Measurements from ENCODE around the gene ARL1.
"Not testable (repeated sequence)": the region's sequence is repeated elsewhere in the genome, so short reads cannot be mapped to it uniquely, and the experiment has no call there.

The ARL1 gene

DNA sequence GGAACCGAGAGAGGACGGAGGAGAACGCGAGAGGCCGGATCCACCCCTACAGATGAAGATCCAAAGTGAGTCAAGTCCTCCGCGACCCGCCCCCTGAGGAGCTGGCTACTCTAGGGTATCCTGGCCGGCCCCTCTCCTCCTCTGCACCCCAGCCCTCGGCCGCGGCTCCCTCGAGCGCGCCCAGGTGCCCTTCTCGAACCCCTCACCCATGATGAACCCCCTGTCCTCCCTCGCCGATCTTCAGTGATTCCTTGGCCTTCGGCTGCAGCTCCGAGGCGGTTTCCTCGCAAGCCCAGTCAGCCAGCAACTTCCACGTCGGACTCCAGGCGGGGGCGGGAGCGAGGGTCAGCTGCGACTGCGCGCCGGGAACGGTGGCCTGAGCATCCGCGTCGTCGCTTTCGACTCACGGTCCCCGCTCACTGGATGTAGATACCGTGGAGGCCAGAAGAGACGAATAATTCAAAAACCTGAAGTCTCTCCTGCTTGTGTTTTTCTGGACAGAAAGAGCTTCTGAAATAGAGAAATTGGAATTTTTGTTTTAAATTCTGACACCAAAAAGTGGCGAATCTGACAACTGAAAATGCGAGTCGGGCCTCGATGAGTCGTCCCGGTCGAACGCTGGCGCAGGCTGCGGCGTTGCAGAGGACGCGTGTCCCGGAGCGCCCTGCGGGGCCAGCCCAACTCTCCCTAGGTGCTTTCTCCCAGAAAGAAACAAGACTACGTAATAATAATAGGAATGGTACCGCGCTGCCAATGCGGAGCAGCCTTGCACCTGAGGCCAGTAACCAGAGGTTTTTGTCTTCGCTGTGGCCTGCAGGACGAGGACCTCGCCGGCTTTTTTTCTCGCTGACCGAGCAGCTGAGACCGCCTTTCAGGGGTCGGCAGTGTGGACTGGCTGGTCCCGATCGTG is at the start of gene ARL1:
TSS of gene ARL1 (minus strand) at position 337 of the 910 bp plus-strand sequence. CDS start at position 210, 127 bp downstream.
- Mint-ChIP-seq H3K9me3 (no peaks in the 10 kb centered on the region), H3K4me3 (peak within 1 kb of the TSS; percentile 98), H3K27ac (peak within 1 kb of the TSS; percentile 93), H3K36me3 (ENCODE audit: low read depth) (peaks cover 1% of the 10 kb centered on the region), H3K27me3 (ENCODE audit: low read depth) (peaks cover 13% of the 10 kb centered on the region), H3K4me1 (ENCODE audit: low read depth) (peaks cover 17% of the 10 kb centered on the region)

DNA sequence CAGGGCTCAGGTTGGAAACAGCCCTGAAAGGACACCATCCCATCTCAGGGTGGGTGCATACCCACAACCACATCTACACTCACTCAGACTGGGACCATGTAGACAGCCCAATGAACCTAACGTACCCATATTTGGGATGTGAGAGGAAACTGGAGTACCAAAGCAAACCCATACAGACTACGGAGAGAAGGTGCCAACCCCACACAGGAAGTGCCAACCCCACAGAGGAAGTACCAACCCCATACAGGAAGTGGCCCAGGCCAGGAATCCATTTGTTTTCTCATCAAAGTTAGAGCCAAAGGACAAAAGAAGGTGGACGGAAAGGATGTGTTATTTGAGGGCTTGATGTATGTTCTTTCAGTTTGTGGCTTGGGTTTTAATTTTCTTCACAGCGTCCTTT is 48.1 kb upstream of the ARL1 start:
- Mint-ChIP-seq H3K36me3 (ENCODE audit: low read depth) (no peaks in the 10 kb centered on the region), H3K9me3 (peaks cover 6% of the 10 kb centered on the region), H3K27ac (no peak overlapping the region), H3K4me1 (ENCODE audit: low read depth) (peaks cover 8% of the 10 kb centered on the region), H3K4me3 (no peak overlapping the region), H3K27me3 (ENCODE audit: low read depth) (no peaks in the 10 kb centered on the region)

DNA sequence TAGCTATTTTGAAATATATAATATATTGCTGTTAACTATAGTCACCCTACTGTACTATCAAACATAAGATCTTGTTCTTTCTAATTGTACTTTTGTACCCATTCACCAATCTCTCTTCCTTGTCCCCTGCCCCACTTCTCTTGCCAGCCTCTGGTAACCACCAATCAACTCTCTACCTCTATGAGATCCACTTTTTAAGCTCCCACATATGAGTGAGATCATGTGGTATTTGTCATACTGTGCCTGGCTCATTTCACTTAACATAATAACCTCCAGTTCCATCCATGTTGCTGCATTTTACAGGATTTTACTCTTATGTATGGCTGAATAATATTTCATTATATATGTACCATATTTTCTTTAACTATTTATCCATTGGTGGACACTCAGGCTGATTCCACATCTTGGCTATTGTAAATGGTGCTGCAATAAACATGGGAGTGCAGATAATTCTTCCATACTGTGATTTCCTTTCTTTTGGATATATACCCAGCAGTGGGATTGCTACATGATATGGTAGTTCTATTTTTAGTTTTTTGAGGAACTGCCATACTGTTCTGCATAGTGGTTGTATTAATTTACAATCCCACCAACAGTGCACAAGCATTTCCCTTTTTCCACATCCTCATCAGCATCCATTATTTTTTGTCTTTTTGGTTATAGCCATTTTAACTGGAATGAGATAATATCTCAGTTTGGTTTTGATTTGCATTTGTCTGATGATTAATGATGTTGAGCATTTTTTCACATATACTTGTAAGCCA is 34.1 kb upstream of the ARL1 start:
- Mint-ChIP-seq H3K36me3 (ENCODE audit: low read depth) (no peaks in the 10 kb centered on the region), H3K27me3 (ENCODE audit: low read depth) (peaks cover 3% of the 10 kb centered on the region), H3K9me3 (no peaks in the 10 kb centered on the region), H3K4me3 (no peak overlapping the region), H3K27ac (no peak overlapping the region), H3K4me1 (ENCODE audit: low read depth) (no peaks in the 10 kb centered on the region)

DNA sequence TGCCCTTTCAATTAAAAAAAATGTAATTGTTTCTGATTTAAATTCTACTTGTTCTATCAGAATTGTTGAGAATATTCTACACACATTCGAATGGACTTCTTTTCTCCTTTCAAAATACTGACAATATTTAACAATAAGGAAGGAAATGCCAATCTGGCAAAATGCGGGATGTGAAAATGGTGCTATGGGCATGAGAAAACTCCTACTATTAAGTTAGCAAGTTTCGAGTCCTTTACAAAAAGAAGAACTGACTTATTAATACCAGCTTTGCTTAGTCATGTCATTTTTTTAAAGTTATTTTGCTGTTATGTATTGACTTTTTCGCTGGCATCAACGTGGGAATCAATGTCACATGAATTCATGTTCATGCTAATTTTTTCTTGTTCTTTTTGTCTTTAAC is 31.7 kb upstream of the ARL1 start:
- Mint-ChIP-seq H3K27ac (no peak overlapping the region), H3K36me3 (ENCODE audit: low read depth) (no peaks in the 10 kb centered on the region), H3K9me3 (no peaks in the 10 kb centered on the region), H3K27me3 (ENCODE audit: low read depth) (peaks cover 3% of the 10 kb centered on the region), H3K4me1 (ENCODE audit: low read depth) (no peaks in the 10 kb centered on the region), H3K4me3 (no peak overlapping the region)

GRCh38 chr12:101436136-101436535 is 28.6 kb upstream of the ARL1 start:
- Mint-ChIP-seq H3K36me3 (ENCODE audit: low read depth) (no peaks in the 10 kb centered on the region), H3K4me1 (ENCODE audit: low read depth) (no peaks in the 10 kb centered on the region), H3K9me3 (no peaks in the 10 kb centered on the region), H3K27me3 (ENCODE audit: low read depth) (peaks cover 3% of the 10 kb centered on the region), H3K4me3 (no peak overlapping the region), H3K27ac (no peak overlapping the region)

- no peaks in the 10 kb centered on the region for H3K36me3 Mint-ChIP-seq (ENCODE audit: low read depth)
- H3K27ac Mint-ChIP-seq = no peak overlapping the region
- H3K4me3 Mint-ChIP-seq = no peak overlapping the region
- H3K27me3 Mint-ChIP-seq (ENCODE audit: low read depth) = peaks cover 4% of the 10 kb centered on the region
- no peaks in the 10 kb centered on the region for H3K9me3 Mint-ChIP-seq
- no peaks in the 10 kb centered on the region for H3K4me1 Mint-ChIP-seq (ENCODE audit: low read depth)
Measured at GRCh38 chr12:101430456-101430855, 22.9 kb upstream of the ARL1 start.

DNA sequence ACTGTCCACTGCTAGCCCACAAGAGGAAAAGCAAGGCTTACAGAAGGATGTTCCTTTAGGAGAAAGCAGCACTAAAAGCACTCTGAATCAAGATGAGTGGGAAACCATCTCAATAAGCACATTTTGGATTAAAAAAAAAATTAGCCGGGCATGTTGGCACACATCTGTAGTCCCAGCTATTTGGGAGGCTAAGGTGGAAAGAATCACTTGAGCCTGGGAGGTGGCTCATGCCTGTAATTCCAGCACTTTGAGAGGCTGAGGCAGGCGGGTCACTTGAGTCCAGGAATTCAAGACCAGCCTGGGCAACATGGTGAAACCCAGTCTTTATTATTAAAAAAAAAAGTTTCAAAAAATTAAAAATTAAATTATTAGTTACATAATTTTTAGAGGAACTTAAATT is 17.0 kb upstream of the ARL1 start:
- Mint-ChIP-seq H3K27me3 (ENCODE audit: low read depth) (peaks cover 4% of the 10 kb centered on the region), H3K9me3 (no peaks in the 10 kb centered on the region), H3K36me3 (ENCODE audit: low read depth) (no peaks in the 10 kb centered on the region), H3K4me3 (no peak overlapping the region), H3K4me1 (ENCODE audit: low read depth) (no peaks in the 10 kb centered on the region), H3K27ac (no peak overlapping the region)

- not testable (repeated sequence) for H3K27ac Mint-ChIP-seq; H3K27me3 Mint-ChIP-seq (ENCODE audit: low read depth); H3K9me3 Mint-ChIP-seq; H3K4me3 Mint-ChIP-seq; H3K36me3 Mint-ChIP-seq (ENCODE audit: low read depth); H3K4me1 Mint-ChIP-seq (ENCODE audit: low read depth)
Measured at GRCh38 chr12:101422066-101422465, 14.5 kb upstream of the ARL1 start.

DNA sequence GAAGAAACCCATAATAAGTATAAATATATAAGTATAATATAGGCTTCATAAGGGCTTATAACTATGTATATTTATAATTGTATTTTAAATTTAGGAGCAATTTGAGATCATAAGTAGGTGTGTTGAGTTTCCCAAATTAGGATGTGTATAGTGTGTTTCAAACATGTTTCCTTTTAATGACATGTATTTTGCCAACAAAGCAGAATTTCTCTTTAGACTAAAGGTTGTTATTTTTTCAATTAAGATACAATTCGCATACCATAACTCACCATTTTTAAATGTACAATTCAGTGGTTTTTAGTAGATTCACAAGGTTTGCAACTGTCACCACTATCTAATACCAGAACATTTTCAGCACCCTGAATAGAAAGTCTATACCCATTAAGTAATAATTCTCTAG is 7.7 kb upstream of the ARL1 start:
- H3K27me3 Mint-ChIP-seq (ENCODE audit: low read depth) = peaks cover 24% of the 10 kb centered on the region
- H3K4me3 Mint-ChIP-seq = no peak overlapping the region
- H3K4me1 Mint-ChIP-seq (ENCODE audit: low read depth) = no peaks in the 10 kb centered on the region
- no peaks in the 10 kb centered on the region for H3K9me3 Mint-ChIP-seq
- H3K36me3 Mint-ChIP-seq (ENCODE audit: low read depth) = no peaks in the 10 kb centered on the region
- H3K27ac Mint-ChIP-seq = no peak overlapping the region

- Mint-ChIP-seq H3K27ac (no peak overlapping the region), H3K4me1 (ENCODE audit: low read depth) (no peaks in the 10 kb centered on the region), H3K27me3 (ENCODE audit: low read depth) (peaks cover 29% of the 10 kb centered on the region), H3K36me3 (ENCODE audit: low read depth) (no peaks in the 10 kb centered on the region), H3K4me3 (no peak overlapping the region), H3K9me3 (no peaks in the 10 kb centered on the region)
Measured at GRCh38 chr12:101414533-101415119, 7.1 kb upstream of the ARL1 start.

- H3K27me3 Mint-ChIP-seq (ENCODE audit: low read depth) = peaks cover 23% of the 10 kb centered on the region
- not testable (repeated sequence) for H3K36me3 Mint-ChIP-seq (ENCODE audit: low read depth); H3K27ac Mint-ChIP-seq; H3K9me3 Mint-ChIP-seq; H3K4me3 Mint-ChIP-seq
- H3K4me1 Mint-ChIP-seq (ENCODE audit: low read depth) = peaks cover 16% of the 10 kb centered on the region
Measured at GRCh38 chr12:101410169-101410568, 2.6 kb upstream of the ARL1 start.

GRCh38 chr12:101407049-101407435 is 530 bp downstream of the ARL1 start:
- H3K27ac Mint-ChIP-seq = peak overlapping the region; percentile 93
- H3K9me3 Mint-ChIP-seq = no peaks in the 10 kb centered on the region
- H3K4me1 Mint-ChIP-seq (ENCODE audit: low read depth) = peaks cover 17% of the 10 kb centered on the region
- peaks cover 1% of the 10 kb centered on the region for H3K36me3 Mint-ChIP-seq (ENCODE audit: low read depth)
- H3K27me3 Mint-ChIP-seq (ENCODE audit: low read depth) = peaks cover 6% of the 10 kb centered on the region
- H3K4me3 Mint-ChIP-seq = peak overlapping the region; percentile 98

- peaks cover 47% of the 10 kb centered on the region for H3K36me3 Mint-ChIP-seq (ENCODE audit: low read depth)
- not testable (repeated sequence) for H3K4me1 Mint-ChIP-seq (ENCODE audit: low read depth); H3K27ac Mint-ChIP-seq; H3K4me3 Mint-ChIP-seq; H3K9me3 Mint-ChIP-seq; H3K27me3 Mint-ChIP-seq (ENCODE audit: low read depth)
Measured at GRCh38 chr12:101391181-101391580, 16.4 kb downstream of the ARL1 start.

GRCh38 chr12:101379149-101379548 is 28.4 kb downstream of the ARL1 start:
- H3K9me3 Mint-ChIP-seq = no peaks in the 10 kb centered on the region
- no peaks in the 10 kb centered on the region for H3K27me3 Mint-ChIP-seq (ENCODE audit: low read depth)
- no peak overlapping the region for H3K4me3 Mint-ChIP-seq
- no peak overlapping the region for H3K27ac Mint-ChIP-seq
- H3K4me1 Mint-ChIP-seq (ENCODE audit: low read depth) = peaks cover 2% of the 10 kb centered on the region
- peaks cover 26% of the 10 kb centered on the region for H3K36me3 Mint-ChIP-seq (ENCODE audit: low read depth)

- no peak overlapping the region for H3K27ac Mint-ChIP-seq
- H3K4me1 Mint-ChIP-seq (ENCODE audit: low read depth) = peaks cover 2% of the 10 kb centered on the region
- no peak overlapping the region for H3K4me3 Mint-ChIP-seq
- H3K36me3 Mint-ChIP-seq (ENCODE audit: low read depth) = peaks cover 31% of the 10 kb centered on the region
- no peaks in the 10 kb centered on the region for H3K27me3 Mint-ChIP-seq (ENCODE audit: low read depth)
- no peaks in the 10 kb centered on the region for H3K9me3 Mint-ChIP-seq
Measured at GRCh38 chr12:101375573-101375972, 32.0 kb downstream of the ARL1 start.
